ENCODE results near the gene SYNPR.

DNA sequence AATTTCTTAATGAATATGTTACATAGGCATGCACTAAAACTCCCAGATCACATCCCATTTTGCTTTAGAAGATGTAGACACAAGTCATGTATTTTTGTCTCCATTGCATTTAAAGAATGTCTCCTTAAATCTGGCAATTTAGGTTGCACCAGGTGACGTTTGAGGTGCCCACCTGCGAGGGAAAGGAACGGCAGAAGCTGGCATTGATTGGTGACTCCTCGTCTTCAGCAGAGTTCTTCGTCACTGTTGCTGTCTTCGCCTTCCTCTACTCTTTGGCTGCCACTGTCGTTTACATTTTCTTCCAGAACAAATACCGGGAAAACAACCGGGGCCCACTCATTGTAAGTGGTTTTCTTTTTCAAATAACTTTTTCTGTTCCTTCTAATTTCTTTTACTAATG, 278.3 kb downstream of the SYNPR start:
- TF ChIP-seq, protein P1, sequence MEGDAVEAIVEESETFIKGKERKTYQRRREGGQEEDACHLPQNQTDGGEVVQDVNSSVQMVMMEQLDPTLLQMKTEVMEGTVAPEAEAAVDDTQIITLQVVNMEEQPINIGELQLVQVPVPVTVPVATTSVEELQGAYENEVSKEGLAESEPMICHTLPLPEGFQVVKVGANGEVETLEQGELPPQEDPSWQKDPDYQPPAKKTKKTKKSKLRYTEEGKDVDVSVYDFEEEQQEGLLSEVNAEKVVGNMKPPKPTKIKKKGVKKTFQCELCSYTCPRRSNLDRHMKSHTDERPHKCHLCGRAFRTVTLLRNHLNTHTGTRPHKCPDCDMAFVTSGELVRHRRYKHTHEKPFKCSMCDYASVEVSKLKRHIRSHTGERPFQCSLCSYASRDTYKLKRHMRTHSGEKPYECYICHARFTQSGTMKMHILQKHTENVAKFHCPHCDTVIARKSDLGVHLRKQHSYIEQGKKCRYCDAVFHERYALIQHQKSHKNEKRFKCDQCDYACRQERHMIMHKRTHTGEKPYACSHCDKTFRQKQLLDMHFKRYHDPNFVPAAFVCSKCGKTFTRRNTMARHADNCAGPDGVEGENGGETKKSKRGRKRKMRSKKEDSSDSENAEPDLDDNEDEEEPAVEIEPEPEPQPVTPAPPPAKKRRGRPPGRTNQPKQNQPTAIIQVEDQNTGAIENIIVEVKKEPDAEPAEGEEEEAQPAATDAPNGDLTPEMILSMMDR (IDR thresholded peaks at IDR 0.05; ENCODE audit: low read depth, low read length), result no peak
- TF ChIP-seq MYC (IDR thresholded peaks at IDR 0.05; ENCODE audit: low read depth, low read length), result no peak
- no peak for TF ChIP-seq POLR2A (IDR thresholded peaks at IDR 0.05; ENCODE audit: extremely low read depth, insufficient read length)

All from NB4 (cell line).